Spleen (tissue), 7 donors: Measurements from ENCODE around the gene STEAP1B.

Experiments used
- CTCF ChIP-seq, 11 experiments: fragments of 200-600 bp in 7 of 11; fragments of 450-650 bp in 4 of 11; sonication (generic) in 4 of 11; IDR thresholded peaks in 8 of 11; conservative IDR thresholded peaks in 3 of 11; 1 replicate in 7 of 11; 2 replicates in 4 of 11; pipeline versions ENCODE4 v1.4.0 to v1.8.0; 2016 to 2021; ENCODE audit warnings: antibody characterized with exemption in 11 of 11, inconsistent platforms in 4 of 11, mild to moderate bottlenecking in 1 of 11
- POLR2A ChIP-seq, 3 donors: fragments of 450-650 bp; IDR thresholded peaks; one replicate each; pipeline ENCODE4 v1.5.1; 2017; ENCODE audit warnings: antibody characterized with exemption in 3 of 3, mild to moderate bottlenecking in 1 of 3
- donor health status: DM: no; HTN: no; CAD: no; lungs with moderate emphysema.
- donor health status: DM: no; HTN: no; CAD: no.
- donor health status: DM: no; HTN: no; CAD: no.

DNA sequence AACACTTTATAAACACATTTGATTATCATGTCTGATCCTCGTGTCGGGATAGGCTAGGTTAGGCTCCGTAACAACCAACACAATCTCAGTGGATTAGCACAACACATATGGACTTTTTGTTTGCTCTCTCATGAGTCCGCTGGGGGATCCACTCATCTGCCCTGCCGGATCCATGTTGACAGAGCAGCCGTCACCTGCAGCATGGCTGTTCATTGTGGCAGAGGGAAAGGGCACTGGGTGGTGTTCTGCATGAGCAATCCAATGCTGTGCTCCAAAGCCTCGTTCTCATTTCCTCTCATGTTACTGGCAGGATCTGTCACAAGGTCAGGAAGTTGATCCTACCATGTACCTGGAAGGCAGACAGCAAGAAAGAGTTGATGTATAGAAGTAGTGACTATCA is 80.5 kb downstream of the STEAP1B start:
- TF ChIP-seq POLR2A (IDR thresholded peaks at IDR 0.05) (no peak), CTCF (IDR thresholded peaks at IDR 0.05 in 8 of 11, conservative IDR thresholded peaks at IDR 0.05 in 3 of 11) (no peak)
